Mucosa of gallbladder (tissue), 1 donor: ENCODE results near the gene TEAD3. TPM values are rescaled to one million over a fixed set of nuclear protein-coding genes. Genes with fewer than 3 reads are reported as not detected.

ENCODE experiments used
- total RNA-seq: library from RNA; stranded (reverse); gene quantifications from one replicate; pipeline ENCODE4 v1.2.1, GENCODE V29; 2021
- donor health status: DM: no; HTN: no; CAD: no.

TEAD3 gene
- total RNA-seq, 1 donor from 2014 or later = 45.3 TPM

Other genes starting within 250 kb of the TEAD3 start
- gene ZNF76, start 237.3 kb downstream of the TEAD3 start, total RNA-seq = 38.3 TPM
- 19.5 TPM for gene DEF6, start 199.3 kb downstream of the TEAD3 start, total RNA-seq
- 27.9 TPM for gene PPARD, start 154.5 kb downstream of the TEAD3 start, total RNA-seq
- gene FANCE, start 44.7 kb downstream of the TEAD3 start, total RNA-seq = 2.6 TPM
- gene RPL10A, start 28.7 kb downstream of the TEAD3 start, total RNA-seq = 921 TPM
- not detected for gene TULP1, start 15.8 kb upstream of the TEAD3 start, total RNA-seq
- 174 TPM for gene FKBP5, start 191.8 kb upstream of the TEAD3 start, total RNA-seq
- 1.1 TPM for gene ARMC12, start 240.0 kb upstream of the TEAD3 start, total RNA-seq